Left renal pelvis (tissue), 4 donors: ENCODE measurements around the gene ELOF1. TPM values are rescaled to one million over a fixed set of nuclear protein-coding genes. Genes with fewer than 3 reads are reported as not detected.
"Not testable (repeated sequence)": the region's sequence is repeated elsewhere in the genome, so short reads cannot be mapped to it uniquely, and the experiment has no call there.

ENCODE experiments used
- DNase-seq, 4 donors: peaks; one replicate each; pipeline ENCODE4 v3.0.0-alpha.2; 2013; ENCODE audit warnings: low read depth in 4 of 4, low spot score in 3 of 4
- polyA plus RNA-seq, 4 donors: library from polyadenylated mRNA; unstranded; fragments of 120-200 nt; gene quantifications; one replicate each; pipeline ENCODE4 v1.2.1, GENCODE V29; 2013; ENCODE audit not compliant: insufficient read length in 4 of 4

Gene ELOF1
- polyA plus RNA-seq, 4 donors: 42.2 to 59.9 (median 49.7) TPM

GRCh38 chr19:11573354-11573753 is 14.3 kb upstream of the ELOF1 start:
- DNase-seq: not testable (repeated sequence)

GRCh38 chr19:11570039-11570462 is 11.0 kb upstream of the ELOF1 start:
- DNase-seq: no peak

GRCh38 chr19:11566164-11566563 is 7.1 kb upstream of the ELOF1 start:
- no peak for DNase-seq

GRCh38 chr19:11565649-11565980 is 6.6 kb upstream of the ELOF1 start:
- not testable (repeated sequence) for DNase-seq

- not testable (repeated sequence) for DNase-seq
These were observed 5.2 kb upstream of the ELOF1 start for GRCh38 chr19:11564082-11564807.

- no peak for DNase-seq
These were observed 4.5 kb upstream of the ELOF1 start for GRCh38 chr19:11563532-11563931.

- DNase-seq: peak in 3 of 4 donors; percentile 48 to 69 (median 68)
These were observed 1.5 kb upstream of the ELOF1 start for GRCh38 chr19:11560404-11561051.

GRCh38 chr19:11556634-11557420 is 2.2 kb downstream of the ELOF1 start:
- no peak for DNase-seq

GRCh38 chr19:11555246-11555645 is 3.8 kb downstream of the ELOF1 start:
- no peak for DNase-seq

- no peak for DNase-seq
These were observed 4.9 kb downstream of the ELOF1 start for GRCh38 chr19:11554160-11554559.

GRCh38 chr19:11552666-11553372 is 6.2 kb downstream of the ELOF1 start:
- no peak for DNase-seq

GRCh38 chr19:11551603-11552235 is 7.3 kb downstream of the ELOF1 start:
- no peak for DNase-seq

- no peak for DNase-seq
These were observed 8.8 kb downstream of the ELOF1 start for GRCh38 chr19:11550265-11550664.

GRCh38 chr19:11549386-11549953 is 9.6 kb downstream of the ELOF1 start:
- DNase-seq: no peak

- DNase-seq: no peak
These were observed 10.9 kb downstream of the ELOF1 start for GRCh38 chr19:11547929-11548700.

- DNase-seq: no peak
These were observed 17.8 kb downstream of the ELOF1 start for GRCh38 chr19:11541238-11541637.

GRCh38 chr19:11540645-11541044 is 18.4 kb downstream of the ELOF1 start:
- no peak for DNase-seq

GRCh38 chr19:11539495-11540365 is 19.3 kb downstream of the ELOF1 start:
- DNase-seq: no peak
